HG03354 (cell line): ENCODE results near the gene NEDD4L.

Experiments
- ATAC-seq: cut with Tn5 transposase; IDR thresholded peaks from one replicate; pipeline ENCODE4 v1.9.1; 2021; ENCODE audit warnings: mild to moderate bottlenecking; ENCODE audit not compliant: unreplicated experiment, poor library complexity, severe bottlenecking

Gene NEDD4L

GRCh38 chr18:58292638-58293037 lies 248.6 kb downstream of the NEDD4L start:
- no peak for ATAC-seq

- no peak for ATAC-seq
These were observed 253.2 kb downstream of the NEDD4L start for GRCh38 chr18:58297198-58297597.

- ATAC-seq: no peak
These were observed 254.5 kb downstream of the NEDD4L start for GRCh38 chr18:58298251-58299134.

- no peak for ATAC-seq
These were observed 255.1 kb downstream of the NEDD4L start for GRCh38 chr18:58299135-58299473.

DNA sequence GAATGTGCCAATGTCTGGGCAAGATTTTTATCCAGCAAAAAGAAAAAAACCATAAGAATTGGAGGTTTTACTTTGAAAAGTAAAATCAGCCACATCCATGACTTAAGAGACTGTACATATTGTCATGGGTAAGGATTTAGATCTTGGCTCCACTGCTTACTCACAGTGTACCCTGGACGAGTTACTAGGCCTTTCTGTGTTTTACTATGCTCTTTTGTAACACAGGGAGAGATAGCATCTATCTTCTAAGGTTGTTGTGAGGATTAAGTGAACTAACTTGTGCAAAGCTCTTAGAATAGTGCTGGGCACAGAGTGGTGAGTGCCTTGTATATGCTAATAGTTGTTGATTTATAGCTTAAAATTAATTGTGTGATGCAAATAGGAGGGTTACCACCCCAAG lies 255.9 kb downstream of the NEDD4L start:
- no peak for ATAC-seq

- no peak for ATAC-seq
These were observed 256.8 kb downstream of the NEDD4L start for GRCh38 chr18:58300867-58301266.

- ATAC-seq: no peak
These were observed 258.8 kb downstream of the NEDD4L start for GRCh38 chr18:58302811-58303210.

GRCh38 chr18:58303363-58303762 lies 259.3 kb downstream of the NEDD4L start:
- ATAC-seq: peak; percentile 73

GRCh38 chr18:58305792-58306191 lies 261.8 kb downstream of the NEDD4L start:
- ATAC-seq: no peak

- no peak for ATAC-seq
These were observed 263.4 kb downstream of the NEDD4L start for GRCh38 chr18:58307441-58307840.

GRCh38 chr18:58308463-58308862 lies 264.4 kb downstream of the NEDD4L start:
- no peak for ATAC-seq

DNA sequence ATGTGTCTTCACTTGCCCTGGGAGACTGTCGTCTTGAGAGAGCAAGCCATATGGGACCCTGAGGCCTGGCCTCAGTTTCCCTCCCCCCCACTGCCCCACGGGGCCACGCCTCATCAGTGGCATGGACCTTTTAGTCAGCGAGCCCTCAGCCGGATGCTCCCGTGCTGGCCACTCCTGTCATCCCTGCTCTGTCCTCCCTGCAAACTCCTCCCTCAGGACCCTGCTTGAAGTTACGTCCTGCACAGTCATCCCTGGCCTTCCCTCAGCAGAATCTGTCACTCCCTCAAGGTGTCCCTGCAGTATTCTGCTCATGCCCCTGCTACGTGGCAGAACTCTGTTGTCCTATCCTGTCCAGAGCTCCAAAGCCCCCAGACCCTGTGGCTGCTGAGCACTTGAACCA lies 265.1 kb downstream of the NEDD4L start:
- ATAC-seq: no peak

DNA sequence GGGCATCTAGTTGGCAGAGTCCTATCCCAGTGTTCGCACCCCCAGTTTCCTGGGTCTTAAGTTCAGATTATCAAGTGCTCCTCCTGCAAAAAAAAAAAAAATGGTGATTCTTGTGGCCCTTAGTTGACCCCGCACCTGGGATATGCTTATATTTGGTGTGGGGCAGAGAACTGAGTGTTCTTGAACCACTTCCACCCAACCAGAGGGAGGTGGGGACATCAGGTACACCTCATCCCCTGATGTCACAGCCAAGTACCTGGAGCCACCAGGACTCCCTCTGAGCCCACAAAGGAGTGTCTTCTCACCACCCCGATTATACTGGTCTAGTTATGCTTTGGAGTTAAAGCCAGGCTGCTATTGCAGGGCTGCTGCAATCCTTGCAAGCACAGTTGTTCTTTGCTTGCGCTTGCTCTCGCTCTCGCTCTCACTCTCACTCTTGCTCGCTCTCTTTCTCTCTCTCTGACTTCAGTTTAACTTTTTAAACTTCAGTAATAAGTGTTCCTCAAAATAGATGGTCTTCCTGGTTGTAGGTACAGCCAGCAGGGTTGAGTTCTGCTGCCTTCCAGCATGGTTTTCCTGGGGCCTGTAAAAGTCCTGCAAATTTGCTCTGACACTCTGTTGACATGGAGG lies 265.7 kb downstream of the NEDD4L start:
- ATAC-seq: no peak

DNA sequence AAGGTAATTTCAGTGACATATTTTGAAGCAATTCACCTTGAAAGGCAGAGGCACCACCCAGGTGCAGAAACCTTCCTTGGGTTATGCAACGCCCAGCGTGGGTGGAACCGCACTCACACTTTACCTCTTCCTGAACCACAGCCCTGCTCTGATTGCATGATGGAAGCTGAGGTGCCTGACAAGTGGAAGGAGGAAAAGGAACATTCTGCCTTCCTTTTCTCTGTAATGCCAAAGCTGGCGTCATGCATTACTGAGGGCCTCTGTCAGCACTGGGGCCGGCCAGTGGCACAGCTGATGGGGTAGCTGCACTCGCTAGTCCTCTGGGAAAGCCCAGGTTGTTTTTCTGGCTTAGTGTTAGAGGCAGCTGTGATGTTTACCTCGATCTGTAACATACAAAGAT lies 266.5 kb downstream of the NEDD4L start:
- no peak for ATAC-seq

DNA sequence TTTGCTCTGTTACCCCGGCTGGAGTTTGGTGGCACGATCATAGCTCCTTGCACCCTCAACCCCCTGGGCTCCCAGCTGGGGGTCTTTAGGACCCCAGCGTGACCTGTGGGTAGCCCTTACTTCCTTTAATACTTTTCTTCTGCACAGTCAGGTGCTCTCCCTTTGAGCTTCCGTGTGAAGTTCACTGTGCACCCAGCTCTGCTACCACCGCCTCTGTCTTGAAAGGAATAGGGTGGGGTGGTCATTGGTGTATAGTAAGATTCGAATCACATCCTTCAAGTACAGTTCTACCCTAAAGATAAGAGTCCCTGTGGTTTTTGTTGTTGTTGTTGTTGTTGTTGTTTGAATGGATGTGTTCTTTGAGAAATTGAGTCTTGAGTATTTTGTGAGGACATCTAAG lies 267.4 kb downstream of the NEDD4L start:
- no peak for ATAC-seq

DNA sequence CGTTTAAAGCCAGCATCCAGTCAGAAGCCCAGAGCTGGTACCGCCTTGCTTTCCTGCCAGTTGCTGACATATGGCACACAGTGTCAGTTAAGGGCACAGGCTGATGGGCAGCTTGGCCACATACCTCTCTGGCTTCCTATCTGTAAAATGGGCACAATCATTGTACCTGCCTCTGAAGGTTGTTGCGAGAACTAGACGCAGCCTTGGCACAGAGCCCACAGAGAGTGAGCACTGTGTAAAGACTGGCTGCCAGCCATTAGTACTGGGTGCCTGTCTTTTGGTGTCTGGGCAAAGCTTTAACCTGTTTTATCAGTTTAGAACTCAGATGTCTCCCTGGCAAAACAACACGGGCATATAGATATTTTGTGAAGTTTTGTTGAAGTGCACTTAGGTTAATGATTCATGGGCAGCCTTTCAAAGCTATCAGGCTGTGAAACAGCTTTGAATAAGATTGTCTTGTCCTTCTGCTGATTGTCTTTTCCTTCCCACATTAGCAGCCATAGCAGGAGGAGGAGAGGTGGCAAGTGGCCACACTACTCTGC lies 269.5 kb downstream of the NEDD4L start:
- no peak for ATAC-seq

DNA sequence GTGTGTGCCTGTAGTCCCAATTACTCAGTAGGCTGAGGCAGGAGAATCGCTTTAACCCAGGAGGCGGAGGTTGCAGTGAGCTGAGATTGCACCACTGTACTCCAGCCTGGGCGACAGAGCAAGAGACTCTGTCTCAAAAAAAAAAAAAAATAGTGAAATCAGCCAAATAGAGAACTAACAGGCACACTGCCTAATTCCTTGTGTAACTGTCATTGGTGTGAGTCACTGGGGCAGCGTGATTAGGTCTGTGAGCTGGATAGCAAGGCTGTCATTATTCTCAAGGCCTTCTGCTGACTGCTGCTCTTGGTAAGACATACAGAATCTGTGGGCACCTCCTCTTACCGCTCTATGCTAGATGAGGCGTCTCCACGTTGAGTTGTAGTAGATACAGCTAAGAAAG lies 270.3 kb downstream of the NEDD4L start:
- ATAC-seq: no peak

DNA sequence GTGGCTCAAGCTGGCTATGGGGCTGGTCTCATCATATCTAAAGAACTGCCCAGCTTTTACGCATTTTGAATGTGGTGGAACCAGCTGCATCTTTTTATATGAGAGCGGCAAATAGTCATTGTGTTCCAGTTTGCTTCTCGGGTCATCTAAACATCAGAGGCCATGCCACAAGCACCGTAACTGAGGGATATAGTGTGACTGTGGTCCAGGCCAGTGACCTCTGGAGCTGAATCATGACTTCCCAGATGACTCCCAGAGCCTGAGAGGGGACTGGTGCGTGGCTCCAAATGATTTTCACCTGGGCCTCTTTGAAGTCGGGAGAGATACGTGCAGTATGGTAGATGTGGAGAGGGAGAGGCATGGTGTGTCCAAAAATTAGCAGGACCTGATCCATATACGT lies 271.0 kb downstream of the NEDD4L start:
- ATAC-seq: no peak

DNA sequence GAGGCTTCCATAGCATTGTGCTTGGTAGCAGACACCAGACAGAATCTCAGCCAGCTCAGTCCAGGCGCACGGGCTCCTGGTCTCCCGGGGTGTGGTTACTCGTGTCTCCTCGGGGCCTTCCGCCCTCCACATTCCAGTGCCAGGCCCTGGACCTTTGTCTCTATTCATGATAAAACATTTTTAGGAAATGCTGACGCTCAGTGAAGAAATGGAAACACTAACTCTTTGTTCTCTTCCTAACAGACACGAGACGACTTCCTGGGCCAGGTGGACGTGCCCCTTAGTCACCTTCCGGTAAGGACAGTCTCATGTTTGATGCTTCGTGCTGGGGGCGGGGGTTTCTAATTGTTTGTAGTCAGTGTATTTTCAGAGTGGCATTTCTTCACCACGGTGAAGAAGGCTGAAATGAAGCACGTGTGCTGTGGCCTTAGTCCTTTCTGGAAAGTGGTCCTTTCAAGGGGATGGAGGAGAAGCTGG lies 271.8 kb downstream of the NEDD4L start:
- no peak for ATAC-seq

DNA sequence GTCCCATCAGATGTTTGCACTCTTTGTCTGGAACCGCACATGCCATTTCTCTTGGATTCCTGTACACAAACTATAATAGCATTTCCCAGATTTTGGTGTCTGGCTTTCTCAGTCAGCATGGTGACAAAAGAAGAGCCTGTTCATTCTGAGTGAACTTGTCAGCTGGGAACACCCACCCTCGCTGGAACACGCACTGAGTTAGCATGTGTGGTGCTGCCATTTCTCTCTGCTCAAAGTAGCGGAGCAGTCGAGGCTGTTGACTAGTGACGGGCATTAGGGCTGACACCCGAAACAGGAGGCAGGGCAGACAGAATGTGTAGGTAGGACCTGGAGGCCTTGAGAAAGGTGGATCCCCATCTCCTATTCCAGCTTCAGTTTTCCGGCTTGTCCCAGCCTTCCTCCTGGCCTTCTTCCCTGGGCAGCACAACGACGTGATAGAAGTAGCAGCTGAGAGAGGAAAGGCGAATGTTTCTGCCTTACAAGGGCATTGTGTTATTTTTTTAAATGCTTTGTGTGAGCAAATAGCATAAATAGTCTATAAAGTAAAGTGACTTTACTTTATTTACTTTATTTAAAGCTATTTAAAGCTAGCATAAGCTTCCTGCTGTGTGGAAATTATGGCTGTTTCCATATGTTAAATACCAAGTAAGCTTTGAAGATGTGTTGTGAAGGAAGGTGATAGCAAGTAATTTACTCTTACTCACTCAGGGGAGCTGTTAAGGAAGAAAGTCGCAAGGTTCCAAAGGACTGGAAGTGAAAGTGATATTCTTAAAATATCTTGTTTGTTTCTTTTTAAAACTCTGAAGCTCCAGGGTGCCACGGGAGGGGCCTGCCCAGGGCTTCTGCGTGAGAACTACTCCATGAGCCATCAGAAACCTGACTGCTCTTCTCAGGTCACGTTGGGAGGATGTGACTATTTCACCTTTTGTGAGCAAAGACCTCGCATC lies 272.6 kb downstream of the NEDD4L start:
- no peak for ATAC-seq
